ENCODE results near the gene NUP85. TPM values are rescaled to one million over a fixed set of nuclear protein-coding genes. Genes with fewer than 3 reads are reported as not detected.
"Not testable (repeated sequence)": the region's sequence is repeated elsewhere in the genome, so short reads cannot be mapped to it uniquely, and the experiment has no call there.

The NUP85 gene, protein sequence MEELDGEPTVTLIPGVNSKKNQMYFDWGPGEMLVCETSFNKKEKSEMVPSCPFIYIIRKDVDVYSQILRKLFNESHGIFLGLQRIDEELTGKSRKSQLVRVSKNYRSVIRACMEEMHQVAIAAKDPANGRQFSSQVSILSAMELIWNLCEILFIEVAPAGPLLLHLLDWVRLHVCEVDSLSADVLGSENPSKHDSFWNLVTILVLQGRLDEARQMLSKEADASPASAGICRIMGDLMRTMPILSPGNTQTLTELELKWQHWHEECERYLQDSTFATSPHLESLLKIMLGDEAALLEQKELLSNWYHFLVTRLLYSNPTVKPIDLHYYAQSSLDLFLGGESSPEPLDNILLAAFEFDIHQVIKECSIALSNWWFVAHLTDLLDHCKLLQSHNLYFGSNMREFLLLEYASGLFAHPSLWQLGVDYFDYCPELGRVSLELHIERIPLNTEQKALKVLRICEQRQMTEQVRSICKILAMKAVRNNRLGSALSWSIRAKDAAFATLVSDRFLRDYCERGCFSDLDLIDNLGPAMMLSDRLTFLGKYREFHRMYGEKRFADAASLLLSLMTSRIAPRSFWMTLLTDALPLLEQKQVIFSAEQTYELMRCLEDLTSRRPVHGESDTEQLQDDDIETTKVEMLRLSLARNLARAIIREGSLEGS
- 28.1 TPM for total RNA-seq

DNA sequence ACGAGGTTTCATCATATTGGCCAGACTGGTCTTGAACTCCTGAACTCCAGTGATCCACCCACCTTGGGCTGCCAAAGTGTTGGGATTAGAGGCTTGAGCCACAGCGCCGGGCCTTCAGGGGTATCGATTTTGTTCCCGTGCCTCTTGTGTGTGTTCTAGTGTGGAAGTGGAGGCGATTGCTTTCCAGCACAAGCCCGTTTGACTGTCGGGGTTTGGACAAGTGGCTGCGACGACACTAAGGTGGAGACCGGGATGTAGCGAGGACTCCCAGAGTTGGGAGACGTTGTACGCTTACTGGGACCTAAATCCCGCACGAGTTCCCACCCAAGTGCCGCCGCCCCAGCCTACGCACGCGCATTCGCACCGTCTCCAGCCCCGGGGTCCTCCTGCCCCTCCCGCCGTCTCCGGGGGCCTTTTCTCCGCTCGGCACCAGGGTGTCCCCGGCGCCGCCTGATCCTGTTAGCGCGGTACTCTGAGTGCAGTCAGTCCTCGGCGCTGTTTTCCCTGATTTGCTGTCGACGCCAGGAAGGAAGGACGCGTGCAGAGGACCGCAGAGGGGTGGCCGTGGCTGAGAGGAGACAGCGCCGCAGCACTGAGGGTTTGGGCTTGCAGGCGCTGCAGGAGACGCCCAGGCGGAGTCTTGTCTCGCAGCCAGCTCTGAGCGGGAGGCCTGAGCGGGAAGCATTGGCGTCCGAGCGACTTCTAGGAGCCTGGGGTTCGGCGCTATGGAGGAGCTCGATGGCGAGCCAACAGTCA, at the start of gene NUP85:
TSS of gene NUP85 (plus strand) at position 643 of the 756 bp plus-strand sequence. CDS start at position 726, 83 bp downstream.
- DNase-seq (ENCODE audit: low spot score in 2 of 2) (peak; percentile 86 to 94), FAIRE-seq (no peak)

DNA sequence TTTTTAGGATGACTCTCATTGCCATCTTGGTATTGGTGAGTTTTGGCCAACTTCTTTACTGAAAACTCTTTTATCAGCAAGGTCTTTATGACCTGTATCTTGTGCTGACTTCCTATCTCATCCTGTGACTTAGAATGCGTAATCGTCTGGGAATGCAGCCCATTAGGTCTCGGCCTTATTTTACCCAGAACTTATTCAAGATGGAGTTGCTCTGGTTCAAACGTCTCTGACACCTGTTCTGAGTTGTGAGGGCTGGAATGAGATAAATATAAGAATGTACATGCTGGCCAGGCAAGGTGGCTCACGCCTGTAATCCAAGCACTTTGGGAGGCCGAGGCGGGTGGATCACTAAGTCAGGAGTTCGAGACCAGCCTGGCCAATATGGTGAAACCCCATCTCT, 47.0 kb upstream of the NUP85 start:
- FAIRE-seq; DNase-seq (ENCODE audit: low spot score in 2 of 2): not testable (repeated sequence)

DNA sequence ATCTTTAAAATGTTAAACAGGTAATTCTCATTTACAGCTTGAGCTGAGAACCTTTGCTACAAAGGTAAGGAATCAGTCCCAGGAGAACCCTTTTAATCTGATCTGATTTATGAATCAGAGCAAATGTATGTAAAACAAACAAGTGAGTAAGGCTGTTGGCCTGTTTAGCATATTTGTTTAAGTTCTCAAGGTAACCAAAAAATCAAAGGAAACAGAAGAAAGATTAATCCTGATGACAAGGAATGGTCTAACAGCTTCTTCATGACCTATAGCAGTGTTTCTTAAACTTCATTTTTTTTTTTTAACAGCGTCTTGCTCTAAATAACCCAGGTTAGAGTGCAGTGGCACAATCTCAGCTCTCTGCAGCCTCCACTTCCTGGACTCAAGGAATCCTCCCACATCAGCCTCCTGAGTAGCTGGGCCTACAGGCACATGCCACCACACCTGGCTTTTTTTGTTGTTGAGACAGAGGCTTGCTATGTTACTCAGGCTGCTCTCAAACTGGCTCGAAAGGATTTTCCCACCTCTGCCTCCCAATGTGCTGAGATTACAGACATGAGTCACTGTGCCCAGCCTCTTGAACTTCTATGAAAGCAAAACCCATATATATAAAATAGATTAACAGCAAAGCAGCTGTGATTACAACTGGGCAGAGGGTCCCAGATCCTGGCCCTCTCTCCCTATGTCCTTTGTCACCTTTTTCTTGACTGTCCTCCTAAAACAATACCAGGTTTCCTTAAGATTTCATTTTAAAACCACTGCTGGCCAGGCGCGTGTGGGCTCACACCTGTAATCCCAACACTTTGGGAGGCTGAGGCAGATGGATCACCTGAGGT, 46.1 kb upstream of the NUP85 start:
- FAIRE-seq (no peak), DNase-seq (ENCODE audit: low spot score in 2 of 2) (no peak)

DNA sequence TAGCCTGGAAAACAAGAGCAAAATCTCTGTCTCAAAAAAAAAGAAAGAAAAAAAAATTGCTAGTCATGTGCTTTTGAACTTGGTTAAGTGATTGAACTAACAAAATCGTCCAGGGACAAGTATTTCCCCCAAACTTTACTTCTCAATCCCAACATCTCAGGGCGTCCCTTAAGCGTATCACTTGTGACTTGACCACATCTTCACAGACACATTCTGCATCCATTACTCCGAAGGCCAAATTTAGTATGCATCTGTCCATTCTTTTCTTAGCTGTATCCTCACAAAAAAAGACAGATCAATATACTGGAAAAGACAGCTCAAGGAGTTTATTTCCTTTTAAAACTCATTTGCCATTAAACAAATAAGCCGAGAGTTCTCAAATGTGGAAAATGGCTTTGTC, 45.3 kb upstream of the NUP85 start:
- no peak for FAIRE-seq
- no peak for DNase-seq (ENCODE audit: low spot score in 2 of 2)

DNA sequence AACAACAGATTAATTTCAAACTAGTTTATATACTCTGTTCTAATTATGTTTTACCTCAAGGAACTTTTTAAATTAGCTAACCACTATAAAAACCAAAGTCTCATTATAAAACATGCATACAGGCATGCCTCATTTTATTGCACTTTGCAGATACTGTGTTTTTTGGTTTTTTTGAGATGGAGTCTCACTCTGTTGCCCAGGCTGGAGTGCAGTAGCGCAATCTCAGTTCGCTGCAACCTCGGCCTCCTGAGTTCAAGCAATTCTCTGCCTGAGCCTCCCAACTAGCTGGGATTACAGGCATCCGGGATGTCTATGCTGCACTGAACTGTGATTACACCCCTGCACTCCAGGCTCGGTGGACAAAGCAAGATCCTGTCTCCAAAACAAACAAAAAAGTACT, 42.4 kb upstream of the NUP85 start:
- DNase-seq (ENCODE audit: low spot score in 2 of 2) (no peak), FAIRE-seq (no peak)

DNA sequence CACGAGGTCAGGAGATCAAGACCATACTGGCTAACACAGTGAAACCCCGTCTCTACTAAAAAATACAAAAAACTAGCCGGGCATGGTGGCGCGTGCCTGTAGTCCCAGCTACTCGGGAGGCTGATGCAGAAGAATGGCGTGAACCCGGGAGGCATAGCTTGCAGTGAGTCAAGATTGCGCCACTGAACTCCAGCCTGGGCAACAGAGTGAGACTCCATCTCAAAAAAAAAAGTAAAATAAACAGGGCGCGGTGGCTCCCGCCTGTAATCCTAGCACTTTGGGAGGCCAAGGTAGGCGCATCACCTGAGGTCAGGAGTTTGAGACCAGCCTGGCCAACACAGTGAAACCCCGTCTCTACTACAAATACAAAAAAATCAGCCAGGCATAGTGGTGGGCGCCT, 40.9 kb upstream of the NUP85 start:
- not testable (repeated sequence) for DNase-seq (ENCODE audit: low spot score in 2 of 2); FAIRE-seq

DNA sequence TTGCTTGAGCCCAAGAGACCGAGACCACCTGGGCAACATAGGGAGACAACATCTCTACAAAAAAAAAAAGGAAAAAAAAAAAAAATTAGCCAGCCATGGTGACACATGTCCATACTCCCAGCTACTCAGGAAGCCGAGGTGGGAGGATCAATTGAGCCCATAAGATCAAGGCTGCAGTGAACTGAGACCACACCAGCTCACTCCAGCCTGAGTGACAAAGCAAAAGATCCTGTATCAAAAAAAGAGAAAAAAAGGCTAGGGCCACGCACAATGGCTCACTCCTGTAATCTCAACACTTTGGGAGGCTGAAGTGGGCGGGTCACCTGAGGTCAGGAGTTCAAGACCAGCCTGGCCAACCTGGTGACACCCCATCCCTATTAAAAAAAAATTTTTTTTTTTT, 36.5 kb upstream of the NUP85 start:
- no peak for DNase-seq (ENCODE audit: low spot score in 2 of 2)
- no peak for FAIRE-seq

DNA sequence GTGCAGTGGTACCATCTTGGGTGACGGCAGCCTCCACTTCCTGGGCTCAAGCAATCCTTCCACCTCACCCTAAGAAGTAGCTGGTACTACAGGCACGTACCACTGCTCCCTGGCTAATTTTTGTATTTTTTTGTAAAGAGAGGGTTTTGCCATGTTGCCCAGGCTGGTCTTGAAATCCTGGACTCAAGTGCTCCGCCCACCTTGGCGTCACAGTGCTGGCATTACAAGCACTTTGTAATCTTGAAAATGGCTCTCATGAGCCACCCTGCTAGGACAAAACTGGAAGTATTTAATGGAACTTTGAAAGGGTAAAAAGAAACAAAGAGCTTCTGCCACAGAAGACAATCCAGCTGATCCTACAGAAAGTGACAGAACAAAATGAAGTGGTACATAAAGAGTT, 32.0 kb upstream of the NUP85 start:
- no peak for FAIRE-seq

DNA sequence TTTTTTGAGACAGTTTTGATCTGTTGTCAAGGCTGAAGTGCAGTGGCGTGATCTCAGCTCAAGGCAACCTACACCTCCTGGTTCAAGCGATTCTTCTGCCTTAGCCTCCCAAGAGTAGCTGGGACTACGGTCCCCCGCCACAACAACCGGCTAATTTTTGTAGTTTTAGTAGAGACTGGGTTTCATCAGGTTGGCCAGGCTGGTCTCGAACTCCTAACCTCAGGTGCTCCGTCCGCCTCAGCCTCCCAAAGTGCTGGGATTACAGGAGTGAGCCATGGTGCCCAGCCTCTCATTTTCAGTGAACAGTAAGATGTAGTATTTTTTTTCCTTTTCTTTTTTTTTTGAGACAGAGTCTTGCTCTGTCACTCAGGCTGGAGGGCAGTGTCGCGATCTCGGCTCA, 30.5 kb upstream of the NUP85 start:
- DNase-seq (ENCODE audit: low spot score in 2 of 2) (no peak), FAIRE-seq (no peak)

More for the DNA sequence above, 32.0 kb upstream of the NUP85 start:
- no peak for DNase-seq (ENCODE audit: low spot score in 2 of 2)

DNA sequence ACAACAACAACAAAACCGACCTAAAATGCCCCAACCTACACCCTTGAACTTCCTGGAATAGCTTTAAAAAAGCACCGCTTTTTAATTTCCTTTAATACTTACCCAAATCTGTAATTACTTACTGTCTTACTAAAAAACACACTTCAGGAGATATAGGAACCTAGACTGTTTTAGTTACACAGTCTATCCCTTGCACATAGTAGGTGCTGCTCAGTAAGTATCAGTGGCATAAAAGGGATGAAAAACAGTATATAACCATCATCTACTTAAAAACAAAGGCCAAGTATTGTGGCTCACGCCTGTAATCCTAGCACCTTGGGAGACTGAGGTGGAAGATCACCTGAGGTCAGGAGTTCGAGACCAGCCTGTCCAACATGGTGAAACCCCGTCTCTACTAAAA, 28.9 kb upstream of the NUP85 start:
- FAIRE-seq = no peak
- no peak for DNase-seq (ENCODE audit: low spot score in 2 of 2)

DNA sequence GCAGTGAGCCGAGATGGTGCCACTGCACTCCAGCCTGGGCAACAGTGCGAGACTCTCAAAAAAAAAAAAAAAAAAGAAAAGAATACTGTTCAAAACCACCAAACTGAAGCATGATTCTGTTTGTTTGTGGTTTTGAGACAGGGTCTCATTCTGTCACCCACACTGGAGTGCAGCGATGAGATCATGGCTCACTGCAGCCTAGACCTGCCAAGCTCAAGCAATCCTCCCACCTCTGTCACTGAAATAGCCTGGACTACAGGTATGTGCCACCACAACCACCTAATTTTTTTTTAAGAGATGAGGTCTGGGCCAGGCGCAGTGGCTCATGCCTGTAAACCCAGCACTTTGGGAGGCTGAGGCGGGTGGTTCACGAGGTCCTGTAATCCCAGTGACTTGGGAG, 27.0 kb upstream of the NUP85 start:
- DNase-seq (ENCODE audit: low spot score in 2 of 2) (no peak), FAIRE-seq (no peak)

DNA sequence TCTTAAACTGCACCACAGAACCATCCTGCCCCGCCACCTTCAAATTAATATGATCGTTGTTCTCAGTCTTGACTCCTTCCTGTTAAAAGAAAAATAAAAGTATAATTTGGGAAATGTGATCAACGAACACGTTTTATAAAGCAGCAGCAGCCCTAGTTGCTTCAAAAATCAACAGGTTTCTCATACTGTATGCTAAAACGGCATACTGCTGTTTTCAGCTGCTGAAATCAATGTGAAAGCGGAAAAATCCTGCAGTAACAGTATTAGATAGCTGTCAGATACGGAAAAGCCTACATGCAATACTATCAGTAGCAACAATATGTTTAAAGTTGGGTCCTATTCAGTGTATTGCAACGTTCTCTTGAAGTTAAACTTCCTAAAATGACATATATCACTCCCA, 24.4 kb upstream of the NUP85 start:
- no peak for DNase-seq (ENCODE audit: low spot score in 2 of 2)
- FAIRE-seq = no peak

DNA sequence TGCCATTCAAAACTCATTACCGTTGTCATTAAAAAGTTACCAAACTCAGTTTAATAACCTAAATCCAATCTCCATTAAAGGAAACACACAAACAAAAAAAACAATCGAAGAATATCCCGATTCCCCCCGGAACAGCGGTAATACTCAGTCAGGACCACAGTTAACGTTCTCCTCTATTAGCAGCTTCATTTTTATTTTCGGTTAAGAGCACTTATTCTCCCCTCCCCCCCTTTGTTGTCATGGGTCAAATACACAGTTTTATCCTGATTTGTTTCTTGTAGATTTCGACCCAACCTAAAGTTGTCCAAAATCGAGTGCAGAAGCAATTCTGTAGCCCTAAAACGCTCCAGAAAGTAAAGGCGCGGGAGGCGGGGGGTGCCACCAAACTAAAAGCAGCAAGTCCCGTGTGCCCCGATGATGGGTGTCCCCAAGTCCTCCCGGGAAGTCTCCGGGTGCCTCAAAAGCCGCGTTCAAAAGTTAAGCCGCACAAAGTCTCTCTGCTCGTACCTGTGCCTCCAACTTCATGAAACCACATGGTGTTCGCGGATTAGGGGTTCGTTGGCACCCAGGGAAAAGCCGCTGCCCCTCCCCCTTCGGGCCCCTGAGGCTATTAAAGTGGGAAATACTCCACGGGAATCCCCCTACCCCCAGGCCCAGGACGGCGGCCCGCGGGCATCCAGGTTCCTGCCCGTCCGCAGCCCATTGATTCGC, 23.7 kb upstream of the NUP85 start:
- DNase-seq (ENCODE audit: low spot score in 2 of 2) (no peak), FAIRE-seq (no peak)

DNA sequence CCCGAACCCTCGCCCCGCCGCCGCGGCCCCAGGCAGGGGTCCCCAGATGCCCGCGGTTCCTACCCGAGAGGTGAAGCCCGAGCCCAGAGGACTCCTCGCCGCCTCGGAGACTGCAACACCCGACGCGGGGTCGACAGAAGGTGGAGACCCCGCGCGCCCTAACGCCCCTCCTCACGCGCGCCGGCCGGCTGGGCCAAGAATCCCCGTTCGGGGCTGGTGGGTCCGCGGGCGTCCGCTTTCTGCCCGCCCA, 23.2 kb upstream of the NUP85 start:
- FAIRE-seq = no peak
- no peak for DNase-seq (ENCODE audit: low spot score in 2 of 2)

DNA sequence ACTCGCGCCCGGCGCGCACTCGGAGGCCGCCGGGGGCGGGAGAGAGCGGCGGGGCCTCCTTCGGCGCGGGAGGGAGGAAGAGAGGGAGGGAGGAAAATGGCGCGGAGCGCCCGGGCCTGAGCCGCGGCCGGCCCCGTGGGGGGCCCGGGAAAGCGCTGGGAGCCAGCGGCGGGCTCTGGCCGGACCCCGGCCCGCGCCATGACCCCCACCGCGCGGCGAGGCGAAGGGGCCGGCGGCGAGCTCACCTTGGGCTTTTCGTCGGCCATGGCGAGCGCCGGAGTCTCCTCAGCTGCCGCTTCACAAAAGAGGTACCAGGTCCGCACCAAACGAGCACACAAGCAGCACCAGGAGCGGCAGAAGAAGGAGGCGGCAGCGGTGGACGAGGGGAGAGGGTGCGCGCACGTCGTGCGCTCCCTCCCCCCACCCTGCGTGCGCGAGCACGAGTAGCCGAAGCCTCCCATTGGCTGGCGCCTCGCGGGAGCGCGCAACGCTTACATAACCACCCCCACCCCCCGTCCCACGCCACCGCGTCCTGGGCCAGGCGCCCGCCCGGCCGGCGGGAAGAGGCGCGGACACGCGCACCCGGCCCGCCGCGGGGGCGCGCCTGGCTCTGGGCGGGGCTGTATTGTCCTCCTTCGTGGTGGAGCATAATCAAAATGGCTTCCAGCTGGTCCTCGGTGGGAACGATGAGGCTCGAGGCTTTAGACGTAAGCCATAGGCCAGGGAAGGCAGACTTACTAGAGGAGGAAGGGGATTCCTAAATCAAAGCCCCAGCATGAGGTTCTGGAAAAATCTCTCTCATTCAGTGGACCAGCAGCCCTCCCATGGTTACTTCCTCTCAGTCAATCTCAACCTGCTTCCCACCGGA, 22.7 kb upstream of the NUP85 start, which contains the start of gene SUMO2:
TSS of gene SUMO2 (minus strand) at position 391 of the 868 bp plus-strand sequence. CDS start at position 266, 125 bp downstream.
- no peak for FAIRE-seq

DNA sequence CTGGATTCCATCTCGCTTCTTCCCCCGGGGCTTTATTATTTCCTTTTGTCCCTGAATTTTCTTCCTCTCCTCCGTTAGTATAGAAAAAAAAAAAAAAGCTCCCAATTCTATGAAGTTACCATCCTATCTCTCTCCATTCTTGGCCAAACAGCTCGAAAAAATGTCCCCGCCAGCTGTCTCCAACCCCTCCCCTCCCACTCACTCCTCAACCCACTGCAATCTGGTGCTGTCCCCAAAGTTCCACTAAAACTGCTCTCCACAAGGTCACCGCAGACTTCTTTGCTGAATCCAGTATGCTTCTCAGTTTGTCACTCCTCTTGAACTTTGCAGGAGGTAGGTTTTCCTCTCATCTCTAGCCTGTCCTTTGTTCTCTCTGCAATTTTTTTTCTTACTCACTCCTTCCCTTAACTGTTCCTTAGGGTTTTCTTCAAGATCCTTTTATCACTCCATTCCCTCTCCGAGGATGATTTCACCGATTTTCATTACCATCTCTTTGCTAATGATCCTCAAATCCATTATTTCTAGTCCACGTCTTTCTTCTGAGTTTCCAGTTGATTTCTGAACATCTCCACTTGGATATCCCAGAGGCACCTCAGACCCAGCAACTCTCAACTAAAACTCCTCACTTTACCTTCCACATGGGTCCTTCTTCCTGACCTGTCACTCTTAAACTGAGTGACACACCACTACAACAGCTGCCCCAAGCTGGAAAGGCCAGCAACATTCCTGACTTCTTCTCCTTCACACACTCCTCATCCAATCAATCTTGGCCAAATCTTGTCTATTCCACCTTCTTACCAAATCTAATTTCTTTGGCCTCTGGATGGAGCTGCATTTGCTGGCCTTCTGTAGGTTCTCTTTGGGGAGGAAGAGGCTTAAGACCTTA, 21.2 kb upstream of the NUP85 start:
- no peak for FAIRE-seq
- no peak for DNase-seq (ENCODE audit: low spot score in 2 of 2)

More for the DNA sequence above, 22.7 kb upstream of the NUP85 start, which contains the start of gene SUMO2:
- peak; percentile 99 for DNase-seq (ENCODE audit: low spot score in 2 of 2)

DNA sequence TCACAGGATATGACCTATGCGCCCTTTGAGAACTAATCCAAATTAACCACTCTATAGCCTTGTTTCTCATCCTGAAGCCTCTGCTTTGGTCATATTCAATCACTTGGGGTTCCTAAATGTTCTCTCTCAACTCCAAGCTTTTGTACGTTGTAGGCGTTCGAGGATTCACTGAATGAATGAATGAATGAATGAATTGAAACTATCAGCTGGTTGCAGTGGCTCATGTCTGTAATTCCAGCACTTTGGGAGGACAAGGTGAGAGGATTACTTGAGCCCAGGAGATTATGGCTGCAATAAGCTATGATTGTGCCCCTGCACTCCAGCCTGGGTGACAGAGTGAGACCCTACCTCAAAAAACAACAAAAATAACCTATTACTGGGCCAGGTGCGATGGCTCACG, 16.9 kb upstream of the NUP85 start:
- no peak for FAIRE-seq
- DNase-seq (ENCODE audit: low spot score in 2 of 2) = no peak

DNA sequence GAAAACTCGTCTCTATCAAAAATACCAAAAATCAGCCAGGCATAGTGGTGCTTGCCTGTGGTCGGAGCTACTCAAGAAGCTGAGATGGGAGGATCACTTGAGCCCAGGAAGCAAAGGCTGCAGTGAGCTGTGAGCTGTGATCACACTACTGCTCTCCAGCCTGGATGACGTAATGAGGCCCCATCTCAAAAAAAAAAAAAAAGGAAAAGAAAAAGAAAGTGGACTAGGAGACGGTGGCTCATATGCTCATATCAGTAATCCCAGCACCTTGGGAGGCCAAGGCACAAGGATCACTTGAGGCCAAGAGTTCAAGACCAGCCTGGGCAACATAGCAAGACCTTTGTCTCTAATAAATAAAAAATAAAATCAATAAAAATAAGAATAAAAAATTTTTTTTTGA, 13.9 kb upstream of the NUP85 start:
- FAIRE-seq (no peak), DNase-seq (ENCODE audit: low spot score in 2 of 2) (no peak)
